HAP-1 (cell line): Measurements from ENCODE around the gene CUX1.
"Not testable (repeated sequence)": the region's sequence is repeated elsewhere in the genome, so short reads cannot be mapped to it uniquely, and the experiment has no call there.

ENCODE experiments used
- DNase-seq, 2 experiments: peaks; one replicate each; pipeline ENCODE4 v3.0.0-alpha.2; 2016 to 2020; ENCODE audit warnings: low spot score in 2 of 2
- H3K27me3 ChIP-seq: fragments of 250-450 bp; sonication (Bioruptor Pico); 2 replicates; pipeline ENCODE4 v1.5.1; 2020; ENCODE audit warnings: low read depth, mild to moderate bottlenecking, moderate library complexity
- H3K36me3 ChIP-seq: fragments of 250-450 bp; sonication (Bioruptor Pico); replicated peaks from 2 replicates; pipeline ENCODE4 v1.5.1; 2020; ENCODE audit warnings: mild to moderate bottlenecking
- H3K4me1 ChIP-seq: fragments of 250-450 bp; sonication (Bioruptor Pico); 2 replicates; pipeline ENCODE4 v1.5.1; 2020; ENCODE audit warnings: mild to moderate bottlenecking
- H3K4me3 ChIP-seq: fragments of 250-450 bp; sonication (Bioruptor Pico); 2 replicates; pipeline ENCODE4 v1.5.1; 2020; ENCODE audit warnings: mild to moderate bottlenecking, moderate library complexity
- H3K9me3 ChIP-seq: fragments of 250-450 bp; sonication (Bioruptor Pico); 2 replicates; pipeline ENCODE4 v1.5.1; 2020; ENCODE audit warnings: mild to moderate bottlenecking, moderate library complexity
- in situ Hi-C: fragments of 300-500 bp; cut with MboI; formaldehyde crosslinking; loops from 3 replicates; pipeline ENCODE4 v1.14.3; 2020; ENCODE audit warnings: low sequenced_read_pairs, inconsistent platforms, mixed read lengths

The CUX1 gene

DNA sequence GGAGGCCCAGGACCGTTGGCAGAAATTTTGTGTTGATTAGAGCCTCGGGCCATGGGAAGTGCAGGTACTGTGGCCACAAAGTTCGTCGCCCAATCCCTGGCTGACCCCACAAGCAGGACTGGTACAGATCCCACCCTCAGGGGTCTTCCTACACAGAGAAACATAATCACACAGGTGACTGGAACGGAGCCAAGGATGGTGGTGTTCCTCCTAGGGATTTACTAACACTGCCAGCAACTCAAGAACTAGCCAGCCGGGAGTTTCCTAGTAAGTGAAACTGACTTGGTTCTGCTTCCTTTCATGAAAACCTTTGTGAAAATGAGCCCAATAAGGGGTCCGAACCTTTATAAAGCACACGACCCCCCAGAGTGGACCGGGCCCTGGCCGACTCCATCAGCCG lies 5.7 kb downstream of the CUX1 start:
- Histone ChIP-seq H3K27me3 (no peaks in the 10 kb centered on the region), H3K4me3 (no peak overlapping the region), H3K4me1 (peaks cover 30% of the 10 kb centered on the region), H3K36me3 (no peaks in the 10 kb centered on the region; the same call in none of the 2 replicates), H3K9me3 (no peaks in the 10 kb centered on the region)
- DNase-seq = no peak
- in situ Hi-C loops = no loop called here

GRCh38 chr7:101823596-101823995 lies 6.2 kb downstream of the CUX1 start:
- in situ Hi-C loops = no loop called here
- no peak overlapping the region for H3K4me3 ChIP-seq
- H3K4me1 ChIP-seq = peaks cover 25% of the 10 kb centered on the region
- no peaks in the 10 kb centered on the region for H3K9me3 ChIP-seq
- H3K27me3 ChIP-seq = no peaks in the 10 kb centered on the region
- DNase-seq = no peak
- no peaks in the 10 kb centered on the region; the same call in none of the 2 replicates for H3K36me3 ChIP-seq

GRCh38 chr7:101824440-101824839 lies 7.0 kb downstream of the CUX1 start:
- in situ Hi-C loops = no loop called here
- Histone ChIP-seq H3K36me3 (no peaks in the 10 kb centered on the region; the same call in none of the 2 replicates), H3K4me1 (peaks cover 17% of the 10 kb centered on the region), H3K27me3 (no peaks in the 10 kb centered on the region), H3K9me3 (no peaks in the 10 kb centered on the region), H3K4me3 (no peak overlapping the region)
- DNase-seq = no peak

- Histone ChIP-seq H3K27me3 (no peaks in the 10 kb centered on the region), H3K4me3 (no peak overlapping the region), H3K36me3 (no peaks in the 10 kb centered on the region; the same call in 1 of the 2 replicates), H3K9me3 (no peaks in the 10 kb centered on the region), H3K4me1 (no peaks in the 10 kb centered on the region)
- no peak for DNase-seq
- in situ Hi-C loops = no loop called here
Observed at GRCh38 chr7:101826081-101826835, 8.8 kb downstream of the CUX1 start.

DNA sequence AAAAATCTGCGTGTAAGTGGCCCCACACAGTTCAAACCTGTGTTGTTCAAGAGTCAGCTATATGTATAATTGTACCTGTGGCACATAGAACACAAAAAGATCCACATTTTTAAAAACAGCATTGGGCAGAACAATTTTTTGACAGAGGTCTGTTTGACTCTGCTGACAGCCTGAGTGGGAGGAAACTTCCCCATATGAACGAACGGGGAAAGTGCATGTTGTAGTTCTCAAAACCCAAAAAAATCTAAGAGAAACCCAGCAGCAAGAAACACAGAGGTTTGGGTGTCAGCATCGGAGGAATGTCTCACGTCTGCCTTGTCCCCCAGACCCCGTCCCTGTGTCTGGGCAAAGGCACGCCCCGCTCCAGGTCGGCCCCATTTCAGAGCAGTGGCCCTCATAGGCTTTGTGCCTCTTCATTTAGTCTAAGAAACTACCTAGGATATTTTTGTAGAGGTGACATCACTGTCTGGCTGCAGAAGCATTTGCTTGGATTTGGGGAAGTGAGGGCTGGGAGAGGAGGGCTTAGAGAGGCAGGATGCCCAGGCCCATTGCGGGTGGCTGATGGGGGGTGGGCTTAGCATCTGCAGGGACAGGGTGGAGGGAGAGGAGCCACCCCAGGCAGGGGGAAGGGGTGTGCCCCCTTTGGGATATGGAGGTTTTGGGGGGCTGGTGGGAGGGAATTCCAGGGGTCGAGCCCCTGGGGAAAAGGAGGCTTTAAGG lies 11.0 kb downstream of the CUX1 start:
- DNase-seq = no peak
- H3K4me1 ChIP-seq = peaks cover 4% of the 10 kb centered on the region; the same call in 1 of the 2 replicates
- no peaks in the 10 kb centered on the region for H3K27me3 ChIP-seq
- H3K36me3 ChIP-seq = no peaks in the 10 kb centered on the region; the same call in 1 of the 2 replicates
- no peak overlapping the region for H3K4me3 ChIP-seq
- in situ Hi-C loops = no loop called here
- no peaks in the 10 kb centered on the region for H3K9me3 ChIP-seq

- Histone ChIP-seq H3K4me3 (no peak overlapping the region), H3K36me3 (no peaks in the 10 kb centered on the region; the same call in 1 of the 2 replicates), H3K4me1 (peaks cover 4% of the 10 kb centered on the region; the same call in 1 of the 2 replicates), H3K27me3 (no peaks in the 10 kb centered on the region), H3K9me3 (no peaks in the 10 kb centered on the region)
- in situ Hi-C loops = no loop called here
- DNase-seq = no peak
Observed at GRCh38 chr7:101829374-101829773, 11.9 kb downstream of the CUX1 start.

DNA sequence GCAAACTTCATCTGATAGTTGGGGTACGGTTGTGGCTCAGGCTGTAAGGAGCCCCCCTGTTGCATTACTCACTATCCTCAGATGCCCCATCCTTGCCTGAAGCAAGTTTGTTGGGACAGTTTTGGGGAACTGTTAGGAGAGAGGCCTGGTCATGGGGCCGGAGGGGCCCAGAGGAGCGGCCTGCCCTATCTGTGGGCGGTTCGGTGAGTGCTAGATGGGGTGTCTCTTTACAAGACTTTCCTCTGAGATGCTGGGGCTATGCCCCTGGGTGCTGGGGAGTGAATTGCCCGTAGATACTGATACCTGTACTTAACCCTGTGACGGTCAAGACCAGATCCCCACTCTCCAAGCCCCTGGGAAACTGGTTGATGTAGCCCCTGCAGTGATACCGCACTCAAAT lies 12.4 kb downstream of the CUX1 start:
- Histone ChIP-seq H3K36me3 (no peaks in the 10 kb centered on the region; the same call in 1 of the 2 replicates), H3K4me3 (no peak overlapping the region), H3K9me3 (no peaks in the 10 kb centered on the region), H3K27me3 (no peaks in the 10 kb centered on the region), H3K4me1 (peaks cover 4% of the 10 kb centered on the region; the same call in 1 of the 2 replicates)
- in situ Hi-C loops = no loop called here
- no peak for DNase-seq

DNA sequence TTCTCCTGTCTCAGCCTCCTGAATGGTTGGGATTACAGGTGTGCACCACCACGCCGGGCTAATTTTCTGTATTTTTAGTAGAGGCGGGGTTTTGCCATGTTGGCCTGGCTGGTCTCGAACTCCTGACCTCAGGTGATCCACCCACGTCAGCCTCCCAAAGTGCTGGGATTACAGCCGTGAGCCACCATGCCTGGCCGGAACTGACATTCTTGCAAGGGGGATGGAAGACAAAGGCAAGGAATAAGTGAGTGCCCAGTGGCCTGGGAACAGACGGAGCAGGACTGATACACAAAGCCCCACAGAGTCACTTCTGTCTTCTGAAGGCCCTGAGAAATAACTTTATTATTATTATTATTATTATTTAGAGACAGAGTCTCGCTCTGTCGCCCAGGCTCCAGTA lies 14.0 kb downstream of the CUX1 start:
- H3K4me3 ChIP-seq, H3K4me1 ChIP-seq, H3K27me3 ChIP-seq, DNase-seq, H3K36me3 ChIP-seq, H3K9me3 ChIP-seq, in situ Hi-C loops: not testable (repeated sequence)

DNA sequence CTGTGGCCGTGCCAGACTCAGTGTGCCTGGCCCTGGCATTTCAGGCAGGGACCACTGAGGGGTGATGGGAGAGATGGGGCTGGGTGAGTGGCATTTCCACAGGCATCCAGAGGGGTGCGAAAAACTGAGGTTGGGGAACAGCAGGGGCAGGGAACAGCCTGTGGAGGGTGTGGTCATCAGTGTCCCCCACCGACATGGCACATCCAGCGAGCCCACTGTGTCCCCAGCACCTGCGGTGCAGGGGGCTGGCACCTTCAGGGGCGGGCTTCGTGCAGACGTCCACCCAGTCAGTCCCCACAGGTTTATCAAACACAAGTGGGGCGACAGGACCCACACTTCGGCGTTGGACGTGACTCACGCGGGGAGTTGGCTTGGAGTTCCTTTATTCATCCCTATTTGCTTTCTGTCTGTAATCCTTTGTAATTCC lies 14.8 kb downstream of the CUX1 start:
- in situ Hi-C loops = no loop called here
- Histone ChIP-seq H3K27me3 (no peaks in the 10 kb centered on the region), H3K36me3 (no peaks in the 10 kb centered on the region), H3K4me3 (no peak overlapping the region), H3K4me1 (peaks cover 4% of the 10 kb centered on the region; the same call in 1 of the 2 replicates), H3K9me3 (peaks cover 3% of the 10 kb centered on the region; the same call in 1 of the 2 replicates)
- no peak for DNase-seq

- H3K36me3 ChIP-seq = no peaks in the 10 kb centered on the region
- peaks cover 3% of the 10 kb centered on the region; the same call in 1 of the 2 replicates for H3K9me3 ChIP-seq
- peaks cover 4% of the 10 kb centered on the region; the same call in 1 of the 2 replicates for H3K4me1 ChIP-seq
- DNase-seq = no peak
- no peaks in the 10 kb centered on the region for H3K27me3 ChIP-seq
- in situ Hi-C loops = no loop called here
- no peak overlapping the region for H3K4me3 ChIP-seq
Observed at GRCh38 chr7:101832685-101833375, 15.4 kb downstream of the CUX1 start.

DNA sequence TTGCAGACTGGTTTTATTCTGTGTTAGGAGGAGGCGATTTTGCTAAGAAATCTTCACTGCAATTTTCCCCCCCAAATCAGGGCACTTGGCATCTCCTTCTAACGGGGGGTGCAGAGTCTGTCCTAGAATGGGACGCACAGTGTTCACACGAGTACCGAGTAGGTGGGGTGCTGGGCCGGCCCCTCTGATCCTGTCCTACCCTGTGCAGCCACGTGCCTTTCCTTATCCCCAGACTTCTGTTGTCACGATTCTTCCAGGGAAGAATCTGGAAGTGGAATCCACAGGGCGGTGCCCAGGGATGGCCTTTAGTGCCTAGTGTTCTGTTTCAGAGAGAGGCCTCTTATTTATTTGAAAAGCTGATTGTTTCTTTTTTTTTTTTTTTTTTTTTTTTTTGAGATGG lies 16.4 kb downstream of the CUX1 start:
- in situ Hi-C loops = no loop called here
- no peak for DNase-seq

DNA sequence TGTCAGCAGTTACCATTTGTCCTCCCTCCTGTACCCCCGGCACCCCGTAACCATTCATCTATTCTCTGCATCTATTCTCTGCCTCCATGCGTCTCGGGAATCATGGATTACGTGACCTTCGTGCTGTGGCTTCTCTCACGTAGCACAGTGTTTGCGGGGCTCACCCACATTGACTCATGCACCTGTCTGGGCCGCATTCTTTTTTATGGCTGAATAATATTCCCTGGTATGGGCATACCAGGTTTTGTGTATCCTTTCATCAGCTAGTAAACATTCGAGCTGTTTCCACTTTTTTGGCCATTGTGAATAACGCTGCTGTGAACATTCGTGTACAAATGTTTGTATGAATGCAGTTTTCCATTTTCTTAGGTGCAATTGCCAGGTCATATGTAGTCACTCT lies 17.7 kb downstream of the CUX1 start:
- in situ Hi-C loops = no loop called here
- Histone ChIP-seq H3K4me1 (peaks cover 4% of the 10 kb centered on the region; the same call in 1 of the 2 replicates), H3K36me3 (no peaks in the 10 kb centered on the region), H3K4me3 (no peak overlapping the region), H3K27me3 (no peaks in the 10 kb centered on the region), H3K9me3 (peaks cover 3% of the 10 kb centered on the region; the same call in 1 of the 2 replicates)
- DNase-seq = no peak

More for the DNA sequence above, 16.4 kb downstream of the CUX1 start:
- H3K36me3 ChIP-seq = no peaks in the 10 kb centered on the region
- H3K9me3 ChIP-seq = peaks cover 3% of the 10 kb centered on the region; the same call in 1 of the 2 replicates
- H3K4me3 ChIP-seq = no peak overlapping the region
- H3K4me1 ChIP-seq = peaks cover 4% of the 10 kb centered on the region; the same call in 1 of the 2 replicates
- no peaks in the 10 kb centered on the region for H3K27me3 ChIP-seq

DNA sequence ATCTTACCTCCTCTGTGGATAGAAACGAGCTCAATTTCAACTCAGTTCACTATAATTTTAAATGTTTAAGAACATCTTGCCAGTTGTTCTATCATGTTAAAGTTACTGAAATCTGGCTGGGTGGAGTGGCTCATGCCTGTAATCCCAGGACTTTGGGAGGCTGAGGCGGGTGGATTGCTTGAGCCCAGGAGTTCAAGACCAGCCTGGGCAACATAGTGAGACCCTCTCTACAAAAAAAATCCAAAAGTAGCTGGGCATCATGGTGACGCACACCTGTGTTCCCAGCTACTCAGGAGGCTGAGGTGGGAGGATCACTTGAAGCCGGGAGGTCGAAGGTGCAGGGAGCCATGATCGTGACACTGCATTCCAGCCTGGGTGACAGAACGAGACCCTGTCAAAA lies 20.0 kb downstream of the CUX1 start:
- H3K9me3 ChIP-seq, H3K36me3 ChIP-seq, in situ Hi-C loops, H3K27me3 ChIP-seq, DNase-seq, H3K4me3 ChIP-seq, H3K4me1 ChIP-seq: not testable (repeated sequence)
